Measurements from ENCODE around the gene SEMA5B. TPM values are rescaled to one million over a fixed set of nuclear protein-coding genes. Genes with fewer than 3 reads are reported as not detected.

SEMA5B gene
- total and polyA plus RNA-seq, 9 of the 15 experiments (the other 6 are each of a cell fraction or from before 2014, with no cell fraction given): not detected

- TF ChIP-seq MAZ (CRISPR knock-in tag; conservative IDR thresholded peaks at IDR 0.05 in 1 of 2, IDR thresholded peaks at IDR 0.05 in 1 of 2) (0 out of 4 replicates have a peak, but pooled peaks of 1 of the 2 experiments have one; percentile 44), TAL1 (IDR thresholded peaks at IDR 0.05) (no peak), USF1 (CRISPR knock-in tag; IDR thresholded peaks at IDR 0.05) (0 out of 2 replicates have a peak, but pooled peaks have one; percentile 23), HES1 (IDR thresholded peaks at IDR 0.05; ENCODE audit: low read depth) (no peak), RFX5 (IDR thresholded peaks at IDR 0.05; ENCODE audit: low read depth, low read length) (no peak), PHB2 (IDR thresholded peaks at IDR 0.05; ENCODE audit: low read depth) (no peak), REST (IDR thresholded peaks at IDR 0.05; ENCODE audit: borderline replicate concordance) (peak; percentile 6; the same call in 1 of the 2 replicates), REST (CRISPR knock-in tag; IDR thresholded peaks at IDR 0.05; ENCODE audit: low read depth) (no peak), HDGF (IDR thresholded peaks at IDR 0.05) (no peak), RFX1 (IDR thresholded peaks at IDR 0.05) (no peak), DEAF1 (CRISPR knock-in tag; IDR thresholded peaks at IDR 0.05) (no peak), ZNF75A (CRISPR knock-in tag; IDR thresholded peaks at IDR 0.05) (no peak), SMARCA5 (IDR thresholded peaks at IDR 0.05) (no peak), PRPF4 (IDR thresholded peaks at IDR 0.05; ENCODE audit: insufficient read depth, low read depth, low read length, poor library complexity, severe bottlenecking) (no peak), CBFB (CRISPR knock-in tag; IDR thresholded peaks at IDR 0.05) (no peak), ZNF3 (CRISPR knock-in tag; IDR thresholded peaks at IDR 0.05) (no peak), PURB (CRISPR knock-in tag; IDR thresholded peaks at IDR 0.05; ENCODE audit: low read depth) (no peak), RCOR1 (IDR thresholded peaks at IDR 0.05; ENCODE audit: borderline replicate concordance in 1 of 2, low read depth in 2 of 2, low read length in 2 of 2) (no peak)
Measured at GRCh38 chr3:122921791-122922651, 105.5 kb downstream of the SEMA5B start (continued).

All from K562 (cell line).